Muscle layer of duodenum (tissue), 2 donors: ENCODE results near the gene SSX2IP.

Experiments used
- H3K27ac ChIP-seq: one replicate; pipeline ENCODE4 v1.7.0; 2013; ENCODE audit warnings: mild to moderate bottlenecking, low read length
- H3K27me3 ChIP-seq: one replicate; pipeline ENCODE4 v1.7.0; 2013; ENCODE audit warnings: low read depth, mild to moderate bottlenecking, control low read depth, low read length
- H3K36me3 ChIP-seq, 2 donors: one replicate each; pipeline ENCODE4 v1.7.0; 2013; ENCODE audit warnings: low read length in 2 of 2, control low read depth in 1 of 2, mild to moderate bottlenecking in 1 of 2; ENCODE audit not compliant: insufficient read depth in 2 of 2, control insufficient read depth in 1 of 2
- H3K4me1 ChIP-seq, 2 donors: one replicate each; pipeline ENCODE4 v1.7.0; 2013; ENCODE audit warnings: low read length in 2 of 2, mild to moderate bottlenecking in 2 of 2, control low read depth in 1 of 2, moderate library complexity in 1 of 2; ENCODE audit not compliant: insufficient read depth in 2 of 2, control insufficient read depth in 1 of 2
- H3K4me3 ChIP-seq, 2 donors: one replicate each; pipeline ENCODE4 v1.7.0; 2013; ENCODE audit warnings: low read length in 2 of 2, low read depth in 1 of 2, mild to moderate bottlenecking in 1 of 2
- H3K9me3 ChIP-seq, 2 donors: one replicate each; pipeline ENCODE4 v1.7.0; 2013; ENCODE audit warnings: low read length in 2 of 2, control low read depth in 1 of 2, mild to moderate bottlenecking in 1 of 2; ENCODE audit not compliant: control insufficient read depth in 1 of 2
- donor health status: healthy.

SSX2IP gene

DNA sequence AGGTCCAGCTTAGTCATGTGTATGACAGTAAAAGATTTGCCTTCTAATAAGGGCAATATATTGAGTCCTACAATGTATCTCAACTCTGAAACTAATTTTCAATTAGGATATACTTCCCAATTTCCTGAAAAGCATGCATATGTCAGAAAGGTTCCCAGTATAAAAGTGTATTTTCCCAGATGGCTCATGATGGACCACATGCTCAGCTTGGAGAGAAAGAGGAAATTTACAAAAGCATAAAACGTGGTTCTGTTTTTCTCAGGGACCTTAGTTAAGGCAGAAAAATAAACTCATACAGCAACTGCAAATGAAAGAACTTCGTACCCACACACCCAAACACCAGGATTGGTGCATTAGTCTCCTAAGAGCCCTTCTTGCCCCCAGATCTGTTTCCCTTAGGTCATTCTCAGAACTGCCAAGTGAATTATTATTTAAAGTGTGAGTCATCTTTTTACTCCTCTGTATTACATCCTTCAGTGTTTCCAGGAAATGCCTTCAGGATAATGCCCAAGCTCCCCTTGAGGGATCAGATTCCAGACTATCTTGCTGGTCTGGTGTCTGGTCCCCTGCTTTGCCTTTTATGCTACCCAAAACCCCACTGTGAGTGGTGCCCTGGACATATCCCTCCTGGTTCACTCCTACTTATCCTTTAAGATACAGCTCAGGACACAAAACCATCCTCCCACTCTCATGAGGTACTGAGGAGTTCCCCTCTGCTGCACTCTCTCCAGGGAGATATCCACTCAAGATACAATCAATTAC lies 57.4 kb downstream of the SSX2IP start:
- no peaks in the 10 kb centered on the region for H3K27me3 ChIP-seq
- peak overlapping the region; percentile 53 for H3K27ac ChIP-seq
- no peak overlapping the region for H3K4me3 ChIP-seq
- H3K36me3 ChIP-seq, result no peaks in the 10 kb centered on the region
- no peaks in the 10 kb centered on the region for H3K9me3 ChIP-seq
- H3K4me1 ChIP-seq, result no peaks in the 10 kb centered on the region

GRCh38 chr1:84632137-84632536 lies 58.1 kb downstream of the SSX2IP start:
- Histone ChIP-seq H3K36me3 (no peaks in the 10 kb centered on the region), H3K4me1 (no peaks in the 10 kb centered on the region), H3K27me3 (no peaks in the 10 kb centered on the region), H3K4me3 (no peak overlapping the region), H3K27ac (peak overlapping the region; percentile 53), H3K9me3 (no peaks in the 10 kb centered on the region)

DNA sequence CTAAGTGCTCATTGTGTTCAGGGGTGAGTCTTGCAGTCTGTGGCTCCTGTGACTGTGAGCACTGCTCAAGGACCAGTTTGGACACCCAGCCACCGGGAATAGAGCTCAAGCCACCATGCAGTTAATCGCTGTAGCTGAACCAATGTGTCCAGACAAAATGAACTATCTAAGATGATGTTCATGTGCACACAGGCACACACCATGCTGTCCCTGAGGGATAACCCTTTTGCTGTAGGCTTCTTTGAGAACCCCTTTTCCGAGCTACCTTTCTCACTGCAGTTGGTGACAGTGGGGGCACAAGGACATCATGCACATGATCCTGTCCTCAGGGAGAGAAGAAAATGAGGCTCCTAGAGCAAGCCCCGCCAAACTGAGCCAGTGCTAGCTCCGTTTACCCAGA lies 65.4 kb downstream of the SSX2IP start:
- no peak overlapping the region for H3K27ac ChIP-seq
- H3K4me3 ChIP-seq, result no peak overlapping the region
- H3K4me1 ChIP-seq, result peaks cover 0 to under 1% of the 10 kb centered on the region in 2 donors
- no peaks in the 10 kb centered on the region for H3K27me3 ChIP-seq
- no peaks in the 10 kb centered on the region for H3K36me3 ChIP-seq
- H3K9me3 ChIP-seq, result no peaks in the 10 kb centered on the region

DNA sequence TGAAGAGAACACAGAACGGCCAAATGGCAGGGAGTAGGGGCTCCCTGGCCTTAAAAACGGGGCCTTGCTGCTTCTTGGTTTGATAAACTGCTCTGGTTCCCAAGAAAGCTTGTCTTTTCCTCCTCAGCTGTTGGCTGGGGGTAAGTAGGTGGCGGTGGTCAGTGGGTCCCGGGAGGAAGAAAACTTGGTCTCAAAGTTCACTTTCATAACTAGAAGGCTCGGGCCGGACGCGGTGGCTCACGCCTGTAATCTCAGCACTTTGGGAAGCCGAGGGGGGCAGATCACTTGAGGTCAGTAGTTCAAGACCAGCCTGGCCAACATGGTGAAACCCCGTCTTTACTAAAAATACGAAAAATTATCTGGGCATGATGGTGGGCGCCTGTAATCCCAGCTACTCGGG lies 68.7 kb downstream of the SSX2IP start:
- peaks cover 0 to 8% of the 10 kb centered on the region in 2 donors for H3K4me1 ChIP-seq
- no peaks in the 10 kb centered on the region for H3K27me3 ChIP-seq
- H3K36me3 ChIP-seq, result no peaks in the 10 kb centered on the region
- no peaks in the 10 kb centered on the region for H3K9me3 ChIP-seq
- no peak overlapping the region for H3K27ac ChIP-seq
- H3K4me3 ChIP-seq, result no peak overlapping the region

DNA sequence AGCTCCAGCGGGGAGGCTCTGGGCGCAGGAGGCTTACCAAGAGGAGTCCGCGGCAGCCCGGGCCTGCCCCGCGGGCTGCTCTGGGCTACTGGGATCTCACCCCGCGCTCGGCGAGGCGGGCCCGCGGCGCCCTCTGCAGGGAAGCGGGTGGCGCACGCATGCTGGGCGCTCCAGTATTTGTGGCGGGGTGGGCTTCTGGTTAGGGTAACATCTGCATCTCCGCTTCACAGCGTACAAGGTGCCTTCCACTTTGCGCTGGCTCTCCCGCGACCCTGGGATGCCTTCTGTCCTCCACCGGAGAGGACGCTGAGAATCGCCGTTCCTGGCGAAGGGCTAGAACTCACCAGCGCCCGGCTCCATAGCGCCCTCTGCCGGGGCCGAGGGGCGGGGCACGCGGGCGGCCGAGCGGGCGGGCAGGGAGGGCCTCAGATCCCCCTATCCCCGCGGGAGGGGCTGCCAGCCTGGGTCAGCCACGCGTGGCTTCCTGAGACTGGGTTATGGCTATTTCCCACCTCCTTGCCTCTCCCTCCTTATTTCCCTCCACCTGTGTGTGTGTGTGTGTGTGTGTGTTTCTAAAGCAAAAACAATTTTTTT lies 69.4 kb downstream of the SSX2IP start:
- Histone ChIP-seq H3K4me3 (peak overlapping the region; percentile 69 to 73), H3K4me1 (peaks cover 0 to 8% of the 10 kb centered on the region in 2 donors), H3K27ac (no peak overlapping the region), H3K27me3 (no peaks in the 10 kb centered on the region), H3K9me3 (no peaks in the 10 kb centered on the region), H3K36me3 (no peaks in the 10 kb centered on the region)

DNA sequence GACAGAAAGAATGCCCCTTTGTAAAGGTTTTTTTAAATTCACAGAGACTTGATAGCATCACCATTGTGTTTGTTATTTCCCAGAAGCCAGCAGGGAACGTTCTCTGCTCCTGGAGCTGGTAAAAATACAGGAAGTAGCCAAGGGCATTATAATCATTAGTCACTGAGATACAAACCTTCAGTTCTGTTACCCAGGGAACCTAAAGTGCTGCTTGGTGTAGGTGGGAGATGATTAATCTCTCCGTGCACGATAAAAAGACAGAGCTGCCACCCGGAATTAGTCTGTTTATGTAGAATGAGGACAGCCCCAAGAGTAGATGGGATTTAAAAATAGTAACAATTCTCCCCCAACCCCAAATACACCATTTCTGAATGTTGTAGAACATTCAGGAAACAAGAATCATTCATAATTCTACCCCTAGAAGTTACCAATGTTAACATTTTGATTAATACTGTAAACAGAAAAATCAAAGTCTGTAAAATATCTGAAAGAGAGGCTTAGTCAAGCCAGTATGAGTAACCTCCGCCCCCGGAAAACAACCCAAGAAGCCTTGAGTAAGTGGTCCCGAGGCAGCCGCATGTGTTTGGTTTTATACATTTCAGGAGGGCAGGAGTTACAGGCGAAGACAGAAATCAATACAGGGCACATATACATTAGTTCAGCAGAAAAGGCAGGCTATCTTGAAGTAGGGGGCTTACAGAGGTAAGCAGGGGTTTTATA lies 70.7 kb downstream of the SSX2IP start:
- H3K27ac ChIP-seq, result peak overlapping the region; percentile 77
- H3K36me3 ChIP-seq, result no peaks in the 10 kb centered on the region
- H3K9me3 ChIP-seq, result no peaks in the 10 kb centered on the region
- peak overlapping the region in 1 of 2 donors; percentile 1 for H3K4me3 ChIP-seq
- H3K27me3 ChIP-seq, result no peaks in the 10 kb centered on the region
- peaks cover 0 to 8% of the 10 kb centered on the region in 2 donors for H3K4me1 ChIP-seq

DNA sequence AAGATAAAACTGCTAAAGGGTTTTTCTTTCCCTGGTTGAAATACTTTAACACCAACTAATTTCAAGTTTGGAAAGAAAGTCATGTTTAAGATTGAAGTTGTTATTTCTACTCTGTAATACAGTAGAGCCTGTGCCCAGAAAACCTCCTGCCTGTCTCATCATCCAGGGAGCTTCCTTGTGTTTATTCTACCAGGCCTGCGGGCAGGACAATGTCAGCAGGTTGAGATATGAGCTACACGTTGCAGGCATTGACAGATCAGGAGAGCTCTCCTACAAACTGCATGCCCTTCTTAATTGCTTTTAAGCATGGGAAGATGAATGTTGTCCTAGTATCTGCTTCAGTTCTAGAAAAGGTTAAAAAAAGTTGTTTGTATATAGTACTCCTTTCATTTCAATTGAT lies 72.9 kb downstream of the SSX2IP start:
- Histone ChIP-seq H3K27ac (no peak overlapping the region), H3K4me1 (peaks cover 0 to 8% of the 10 kb centered on the region in 2 donors), H3K27me3 (no peaks in the 10 kb centered on the region), H3K9me3 (no peaks in the 10 kb centered on the region), H3K36me3 (no peaks in the 10 kb centered on the region), H3K4me3 (no peak overlapping the region)

DNA sequence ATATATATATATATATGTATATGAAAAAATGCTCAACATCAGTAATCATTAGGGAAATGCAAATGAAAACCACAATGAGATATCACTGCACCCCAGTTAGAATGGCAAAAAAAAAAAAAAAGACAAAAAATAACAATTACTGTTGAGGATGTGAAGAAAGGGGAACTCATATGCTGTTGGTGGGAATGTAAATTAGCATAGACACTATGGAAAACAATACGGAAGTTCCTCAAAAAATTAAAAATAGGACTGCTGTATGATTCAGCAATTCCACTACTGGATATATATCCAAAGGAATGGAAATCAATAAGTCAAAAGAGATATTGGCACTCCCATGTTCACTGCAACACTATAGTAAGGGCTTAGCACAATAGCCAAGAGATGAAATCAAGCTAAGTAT lies 74.5 kb downstream of the SSX2IP start:
- Histone ChIP-seq H3K4me1 (peaks cover 0 to 8% of the 10 kb centered on the region in 2 donors), H3K27me3 (no peaks in the 10 kb centered on the region), H3K27ac (no peak overlapping the region), H3K4me3 (no peak overlapping the region), H3K9me3 (no peaks in the 10 kb centered on the region), H3K36me3 (no peaks in the 10 kb centered on the region)

DNA sequence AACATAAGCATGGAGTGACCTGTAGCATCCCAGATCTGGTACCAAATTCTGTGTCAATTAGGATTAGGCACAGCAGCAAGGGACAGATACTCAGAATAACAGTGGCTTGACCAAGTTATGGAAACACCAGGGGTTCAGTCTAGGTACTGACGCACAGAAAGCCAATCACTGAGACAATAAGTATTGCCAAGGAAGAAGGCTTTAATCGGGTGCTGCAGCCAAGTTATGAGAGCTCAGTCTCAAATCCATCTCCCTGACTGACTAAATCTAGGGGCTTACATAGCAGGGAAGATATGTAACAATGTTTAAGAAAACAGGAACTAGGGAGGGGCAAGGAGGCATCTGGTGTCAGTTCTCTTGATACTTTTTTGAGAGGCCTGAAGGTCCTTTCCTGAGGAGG lies 76.4 kb downstream of the SSX2IP start:
- Histone ChIP-seq H3K27me3 (no peaks in the 10 kb centered on the region), H3K4me1 (no peaks in the 10 kb centered on the region), H3K36me3 (no peaks in the 10 kb centered on the region), H3K4me3 (no peak overlapping the region), H3K9me3 (no peaks in the 10 kb centered on the region), H3K27ac (no peak overlapping the region)

DNA sequence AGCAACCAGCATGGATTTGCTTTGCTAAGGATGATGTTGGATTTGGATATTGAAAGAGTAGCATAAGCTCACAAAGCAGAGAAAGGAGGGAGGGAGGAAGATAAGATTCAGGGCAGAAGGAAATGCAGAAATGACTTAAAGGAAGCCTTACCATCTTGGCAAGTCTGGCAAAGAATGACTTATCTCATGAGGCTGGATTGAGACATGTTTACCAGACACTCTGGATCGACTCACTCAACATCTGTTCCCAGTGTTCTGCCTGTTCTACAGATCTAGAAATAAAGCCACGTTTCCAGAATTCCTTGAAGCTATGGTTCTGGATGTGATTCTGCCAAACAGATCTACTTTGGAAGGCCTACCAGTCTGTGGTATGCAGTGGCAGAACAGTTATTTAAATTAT lies 77.2 kb downstream of the SSX2IP start:
- Histone ChIP-seq H3K27me3 (no peaks in the 10 kb centered on the region), H3K9me3 (no peaks in the 10 kb centered on the region), H3K4me1 (no peaks in the 10 kb centered on the region), H3K36me3 (no peaks in the 10 kb centered on the region), H3K27ac (no peak overlapping the region), H3K4me3 (no peak overlapping the region)

GRCh38 chr1:84611796-84612195 lies 78.5 kb downstream of the SSX2IP start:
- Histone ChIP-seq H3K36me3 (no peaks in the 10 kb centered on the region), H3K9me3 (no peaks in the 10 kb centered on the region), H3K4me3 (no peak overlapping the region), H3K27ac (no peak overlapping the region), H3K4me1 (no peaks in the 10 kb centered on the region), H3K27me3 (no peaks in the 10 kb centered on the region)
